SH-SY5Y (cell line): Measurements from ENCODE around the gene FRK.

ENCODE experiments used
- GATA2 ChIP-seq: IDR thresholded peaks from 2 replicates; pipeline ENCODE4 v1.6.1; 2011; ENCODE audit warnings: mild to moderate bottlenecking, low read depth, low read length
- GATA3 ChIP-seq: IDR thresholded peaks from 2 replicates; pipeline ENCODE4 v1.6.1; 2011; ENCODE audit warnings: low read depth, mild to moderate bottlenecking, low read length, moderate library complexity

Gene FRK

DNA sequence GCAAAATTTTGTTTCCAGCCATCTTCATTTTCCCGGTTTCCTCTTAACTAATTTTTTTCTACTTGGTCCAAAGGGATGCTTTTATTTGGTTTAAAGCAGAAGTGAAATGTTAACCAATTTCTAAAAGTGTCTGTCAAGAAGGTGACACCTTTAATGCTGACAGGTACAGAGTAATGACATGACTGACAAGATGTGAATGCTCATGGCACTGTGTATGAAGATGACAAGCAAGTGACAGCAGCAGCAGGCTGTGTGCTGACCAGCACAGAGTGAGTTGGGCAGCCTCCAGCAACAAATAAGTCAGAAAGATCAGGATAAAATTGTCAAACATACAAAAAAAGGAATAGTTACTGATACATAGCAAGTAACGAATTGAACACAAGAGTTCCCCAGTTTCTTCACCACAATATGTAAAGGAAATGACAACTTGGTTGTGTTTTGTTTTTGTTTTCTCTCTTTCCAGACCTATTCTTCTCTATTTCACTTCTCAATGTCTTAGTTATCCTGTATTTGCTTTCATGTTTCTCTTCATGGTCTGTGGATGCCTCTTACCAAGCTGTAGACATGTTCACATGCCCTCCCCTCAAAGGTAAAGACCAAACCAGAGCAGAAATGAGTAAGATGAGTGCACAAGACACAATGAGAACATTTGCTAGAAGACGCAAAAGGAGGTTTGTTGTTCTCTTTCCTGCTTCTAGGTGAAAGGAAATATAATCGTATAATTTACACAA, 174.9 kb downstream of the FRK start:
- TF ChIP-seq GATA3 (no peak), GATA2 (no peak)

- no peak for TF ChIP-seq GATA2
- no peak for TF ChIP-seq GATA3
These were observed 177.9 kb downstream of the FRK start for GRCh38 chr6:115882771-115883170.

- TF ChIP-seq GATA2 (no peak), GATA3 (no peak)
These were observed 178.5 kb downstream of the FRK start for GRCh38 chr6:115882174-115882573.
